ENCODE data around the gene KCNH4. TPM values are rescaled to one million over a fixed set of nuclear protein-coding genes. Genes with fewer than 3 reads are reported as not detected.

Gene KCNH4
- total and polyA plus RNA-seq, 4 donors = 0.01 TPM; not detected in 3

DNA sequence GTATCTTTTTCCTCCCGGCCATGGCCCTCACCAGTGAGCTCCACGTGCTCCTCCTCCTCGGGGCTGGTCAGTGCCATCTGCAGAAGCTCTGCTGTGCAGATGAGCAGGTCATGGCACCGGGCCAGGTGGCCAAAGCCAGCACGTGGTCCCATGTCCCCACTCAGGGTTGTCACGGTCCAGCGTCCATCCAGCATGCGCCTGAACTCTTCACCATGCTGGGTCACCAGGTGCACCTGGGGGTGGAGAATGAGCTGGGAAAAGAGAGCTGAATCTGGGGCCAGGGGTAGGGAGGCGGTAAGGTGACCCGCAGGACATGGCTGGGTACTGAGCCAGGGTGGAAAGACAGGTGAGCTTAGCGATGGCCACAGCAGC, 69.7 kb downstream of the KCNH4 start:
- TF ChIP-seq EGR1 (IDR thresholded peaks at IDR 0.05; ENCODE audit: low read depth in 2 of 2) = no peak
- TF ChIP-seq, protein P1, sequence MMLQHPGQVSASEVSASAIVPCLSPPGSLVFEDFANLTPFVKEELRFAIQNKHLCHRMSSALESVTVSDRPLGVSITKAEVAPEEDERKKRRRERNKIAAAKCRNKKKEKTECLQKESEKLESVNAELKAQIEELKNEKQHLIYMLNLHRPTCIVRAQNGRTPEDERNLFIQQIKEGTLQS (IDR thresholded peaks at IDR 0.05) = no peak
- TF ChIP-seq TAF1 (conservative IDR thresholded peaks at IDR 0.05) = no peak
- TF ChIP-seq RXRA (IDR thresholded peaks at IDR 0.05) = peak; percentile 23 to 93
- TF ChIP-seq HNF4G (IDR thresholded peaks at IDR 0.05) = no peak
- no peak for TF ChIP-seq SP1 (IDR thresholded peaks at IDR 0.05)
- TF ChIP-seq, protein P2, sequence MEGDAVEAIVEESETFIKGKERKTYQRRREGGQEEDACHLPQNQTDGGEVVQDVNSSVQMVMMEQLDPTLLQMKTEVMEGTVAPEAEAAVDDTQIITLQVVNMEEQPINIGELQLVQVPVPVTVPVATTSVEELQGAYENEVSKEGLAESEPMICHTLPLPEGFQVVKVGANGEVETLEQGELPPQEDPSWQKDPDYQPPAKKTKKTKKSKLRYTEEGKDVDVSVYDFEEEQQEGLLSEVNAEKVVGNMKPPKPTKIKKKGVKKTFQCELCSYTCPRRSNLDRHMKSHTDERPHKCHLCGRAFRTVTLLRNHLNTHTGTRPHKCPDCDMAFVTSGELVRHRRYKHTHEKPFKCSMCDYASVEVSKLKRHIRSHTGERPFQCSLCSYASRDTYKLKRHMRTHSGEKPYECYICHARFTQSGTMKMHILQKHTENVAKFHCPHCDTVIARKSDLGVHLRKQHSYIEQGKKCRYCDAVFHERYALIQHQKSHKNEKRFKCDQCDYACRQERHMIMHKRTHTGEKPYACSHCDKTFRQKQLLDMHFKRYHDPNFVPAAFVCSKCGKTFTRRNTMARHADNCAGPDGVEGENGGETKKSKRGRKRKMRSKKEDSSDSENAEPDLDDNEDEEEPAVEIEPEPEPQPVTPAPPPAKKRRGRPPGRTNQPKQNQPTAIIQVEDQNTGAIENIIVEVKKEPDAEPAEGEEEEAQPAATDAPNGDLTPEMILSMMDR (IDR thresholded peaks at IDR 0.05; ENCODE audit: low read depth, low read length, missing input control) = no peak
- no peak for TF ChIP-seq FOXA1 (IDR thresholded peaks at IDR 0.05)
- TF ChIP-seq FOXA2 (IDR thresholded peaks at IDR 0.05) = no peak
- peak; percentile 58 for TF ChIP-seq YY1 (IDR thresholded peaks at IDR 0.05)
- TF ChIP-seq, protein P3, sequence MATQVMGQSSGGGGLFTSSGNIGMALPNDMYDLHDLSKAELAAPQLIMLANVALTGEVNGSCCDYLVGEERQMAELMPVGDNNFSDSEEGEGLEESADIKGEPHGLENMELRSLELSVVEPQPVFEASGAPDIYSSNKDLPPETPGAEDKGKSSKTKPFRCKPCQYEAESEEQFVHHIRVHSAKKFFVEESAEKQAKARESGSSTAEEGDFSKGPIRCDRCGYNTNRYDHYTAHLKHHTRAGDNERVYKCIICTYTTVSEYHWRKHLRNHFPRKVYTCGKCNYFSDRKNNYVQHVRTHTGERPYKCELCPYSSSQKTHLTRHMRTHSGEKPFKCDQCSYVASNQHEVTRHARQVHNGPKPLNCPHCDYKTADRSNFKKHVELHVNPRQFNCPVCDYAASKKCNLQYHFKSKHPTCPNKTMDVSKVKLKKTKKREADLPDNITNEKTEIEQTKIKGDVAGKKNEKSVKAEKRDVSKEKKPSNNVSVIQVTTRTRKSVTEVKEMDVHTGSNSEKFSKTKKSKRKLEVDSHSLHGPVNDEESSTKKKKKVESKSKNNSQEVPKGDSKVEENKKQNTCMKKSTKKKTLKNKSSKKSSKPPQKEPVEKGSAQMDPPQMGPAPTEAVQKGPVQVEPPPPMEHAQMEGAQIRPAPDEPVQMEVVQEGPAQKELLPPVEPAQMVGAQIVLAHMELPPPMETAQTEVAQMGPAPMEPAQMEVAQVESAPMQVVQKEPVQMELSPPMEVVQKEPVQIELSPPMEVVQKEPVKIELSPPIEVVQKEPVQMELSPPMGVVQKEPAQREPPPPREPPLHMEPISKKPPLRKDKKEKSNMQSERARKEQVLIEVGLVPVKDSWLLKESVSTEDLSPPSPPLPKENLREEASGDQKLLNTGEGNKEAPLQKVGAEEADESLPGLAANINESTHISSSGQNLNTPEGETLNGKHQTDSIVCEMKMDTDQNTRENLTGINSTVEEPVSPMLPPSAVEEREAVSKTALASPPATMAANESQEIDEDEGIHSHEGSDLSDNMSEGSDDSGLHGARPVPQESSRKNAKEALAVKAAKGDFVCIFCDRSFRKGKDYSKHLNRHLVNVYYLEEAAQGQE (IDR thresholded peaks at IDR 0.05) = peak; percentile 18
- TF ChIP-seq NR2F2 (IDR thresholded peaks at IDR 0.05) = no peak
- TF ChIP-seq, protein P4, sequence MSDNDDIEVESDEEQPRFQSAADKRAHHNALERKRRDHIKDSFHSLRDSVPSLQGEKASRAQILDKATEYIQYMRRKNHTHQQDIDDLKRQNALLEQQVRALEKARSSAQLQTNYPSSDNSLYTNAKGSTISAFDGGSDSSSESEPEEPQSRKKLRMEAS (IDR thresholded peaks at IDR 0.05) = peak; percentile 87
- TF ChIP-seq JUND (IDR thresholded peaks at IDR 0.05) = no peak
- TF ChIP-seq, protein P5, sequence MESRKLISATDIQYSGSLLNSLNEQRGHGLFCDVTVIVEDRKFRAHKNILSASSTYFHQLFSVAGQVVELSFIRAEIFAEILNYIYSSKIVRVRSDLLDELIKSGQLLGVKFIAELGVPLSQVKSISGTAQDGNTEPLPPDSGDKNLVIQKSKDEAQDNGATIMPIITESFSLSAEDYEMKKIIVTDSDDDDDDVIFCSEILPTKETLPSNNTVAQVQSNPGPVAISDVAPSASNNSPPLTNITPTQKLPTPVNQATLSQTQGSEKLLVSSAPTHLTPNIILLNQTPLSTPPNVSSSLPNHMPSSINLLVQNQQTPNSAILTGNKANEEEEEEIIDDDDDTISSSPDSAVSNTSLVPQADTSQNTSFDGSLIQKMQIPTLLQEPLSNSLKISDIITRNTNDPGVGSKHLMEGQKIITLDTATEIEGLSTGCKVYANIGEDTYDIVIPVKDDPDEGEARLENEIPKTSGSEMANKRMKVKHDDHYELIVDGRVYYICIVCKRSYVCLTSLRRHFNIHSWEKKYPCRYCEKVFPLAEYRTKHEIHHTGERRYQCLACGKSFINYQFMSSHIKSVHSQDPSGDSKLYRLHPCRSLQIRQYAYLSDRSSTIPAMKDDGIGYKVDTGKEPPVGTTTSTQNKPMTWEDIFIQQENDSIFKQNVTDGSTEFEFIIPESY (IDR thresholded peaks at IDR 0.05) = no peak
- peak; percentile 19 to 79 for TF ChIP-seq HNF4A (conservative IDR thresholded peaks at IDR 0.05)
- Histone ChIP-seq H3K9ac (ENCODE audit: low read depth in 1 of 2, low read length in 2 of 2) (peak overlapping the region; percentile 11 to 61), H3K27me3 (ENCODE audit: control insufficient read depth in 4 of 4, insufficient read depth in 4 of 4, low read length in 3 of 4) (no peaks in the 10 kb centered on the region), H3K4me3 (ENCODE audit: low read depth in 1 of 3, low read length in 3 of 3) (peak overlapping the region in 2 of 3 donors; percentile 68 to 76), H3K36me3 (ENCODE audit: control insufficient read depth in 4 of 4, insufficient read depth in 3 of 4, low read depth in 1 of 4, low read length in 3 of 4) (peaks cover 3 to 12% (median 7%) of the 10 kb centered on the region in 4 donors), H3K27ac (ENCODE audit: low read depth in 1 of 2, low read length in 2 of 2) (peak overlapping the region; percentile 81 to 84), H3K4me1 (ENCODE audit: control insufficient read depth in 4 of 4, insufficient read depth in 4 of 4, low read length in 3 of 4) (peaks cover 11 to 40% (median 34%) of the 10 kb centered on the region in 4 donors), H3K9me3 (ENCODE audit: control insufficient read depth in 4 of 4, low read length in 3 of 4) (no peaks in the 10 kb centered on the region)
- DNase-seq (ENCODE audit: low spot score) = no peak
- WGBS = 41% methylated on average over 11 of the region's 11 CpGs
